Esophagus squamous epithelium (tissue), 5 donors: ENCODE data around the gene LRRC4C. TPM values are rescaled to one million over a fixed set of nuclear protein-coding genes. Genes with fewer than 3 reads are reported as not detected.

Source experiments
- DNase-seq: peaks from one replicate; lab custom pipeline; 2025; lab: John Stamatoyannopoulos, UW
- H3K27ac ChIP-seq, 4 donors: fragments of 200-600 bp; sonication (generic); one replicate each; pipeline ENCODE4 v1.5.1; 2016 to 2019; ENCODE audit warnings: mild to moderate bottlenecking in 1 of 4
- H3K27me3 ChIP-seq, 4 donors: fragments of 200-600 bp; sonication (generic); 1 replicate in 3 of 4; 2 replicates in 1 of 4; pipeline versions ENCODE4 v1.5.1 to v1.6.0; 2017 to 2021; ENCODE audit warnings: antibody characterized with exemption in 1 of 4
- H3K36me3 ChIP-seq, 3 donors: fragments of 200-600 bp; sonication (generic); one replicate each; pipeline ENCODE4 v1.5.1; 2016 to 2019
- H3K4me1 ChIP-seq, 3 donors: fragments of 200-600 bp; sonication (generic); one replicate each; pipeline ENCODE4 v1.5.1; 2017 to 2019
- H3K4me3 ChIP-seq, 4 donors: fragments of 200-600 bp; sonication (generic); 1 replicate in 3 of 4; 2 replicates in 1 of 4; pipeline ENCODE4 v1.5.1; 2016 to 2019; ENCODE audit warnings: mild to moderate bottlenecking in 2 of 4, moderate library complexity in 1 of 4
- H3K9me3 ChIP-seq, 3 donors: fragments of 200-600 bp; sonication (generic); one replicate each; pipeline ENCODE4 v1.5.1; 2016 to 2019
- CTCF ChIP-seq, 6 experiments: fragments of 450-650 bp in 4 of 6; fragments of 200-600 bp in 2 of 6; sonication (generic) in 2 of 6; IDR thresholded peaks; one replicate each; pipeline ENCODE4 v1.5.1; 2016 to 2019; ENCODE audit warnings: antibody characterized with exemption in 6 of 6, mild to moderate bottlenecking in 4 of 6, moderate library complexity in 4 of 6
- POLR2A ChIP-seq, 4 donors: fragments of 450-650 bp; IDR thresholded peaks; one replicate each; pipeline ENCODE4 v1.6.1; 2017; ENCODE audit warnings: antibody characterized with exemption in 4 of 4, mild to moderate bottlenecking in 4 of 4, moderate library complexity in 3 of 4
- WGBS, 2 donors: methylation state at CpG; one replicate each; pipeline ENCODE4 v1.1.5; 2018; 5-methylcytosine and 5-hydroxymethylcytosine counted together
- intact Hi-C: fragments of 100-400 bp; cut with DNase I; formaldehyde crosslinking; loops from one replicate; pipeline ENCODE4 v1.15.0; 2022
- total RNA-seq, 4 donors: library from RNA; depleted of rRNA; stranded (reverse); fragments of >200 nt; gene quantifications; one replicate each; pipeline ENCODE4 v1.1.0, GENCODE V29; 2016
- donor health status: DM: yes; HTN: yes; CAD: no.

The LRRC4C gene
- total RNA-seq, 4 donors from 2014 or later: 0.09 to 0.38 (median 0.30) TPM; not detected in 1

- DNase-seq: no peak
- Histone ChIP-seq H3K27ac (no peak overlapping the region), H3K4me3 (no peak overlapping the region), H3K36me3 (no peaks in the 10 kb centered on the region), H3K9me3 (no peaks in the 10 kb centered on the region), H3K4me1 (peaks cover 0 to 14% (median 0%) of the 10 kb centered on the region in 3 donors), H3K27me3 (peaks cover 0 to 21% (median 0%) of the 10 kb centered on the region in 4 donors)
- intact Hi-C loops: no loop called here
- WGBS, 2 donors: 51 to 62% methylated on average over 6 to 7 of the region's 7 CpGs
- no peak for TF ChIP-seq CTCF (IDR thresholded peaks at IDR 0.05)
- no peak for TF ChIP-seq POLR2A (IDR thresholded peaks at IDR 0.05)
Measured at GRCh38 chr11:40291741-40292140, 1167.7 kb downstream of the LRRC4C start.

GRCh38 chr11:40291329-40291728, 1168.1 kb downstream of the LRRC4C start:
- DNase-seq: no peak
- 56 to 65% methylated on average over 3 of the region's 3 CpGs for WGBS, 2 donors
- H3K4me3 ChIP-seq: no peak overlapping the region
- TF ChIP-seq CTCF (IDR thresholded peaks at IDR 0.05) (no peak), POLR2A (IDR thresholded peaks at IDR 0.05) (no peak)
- H3K27me3 ChIP-seq: peaks cover 0 to 21% (median 0%) of the 10 kb centered on the region in 4 donors
- H3K27ac ChIP-seq: no peak overlapping the region
- peaks cover 0 to 14% (median 0%) of the 10 kb centered on the region in 3 donors for H3K4me1 ChIP-seq
- intact Hi-C loops: no loop called here
- no peaks in the 10 kb centered on the region for H3K36me3 ChIP-seq
- no peaks in the 10 kb centered on the region for H3K9me3 ChIP-seq

GRCh38 chr11:40290171-40290631, 1169.3 kb downstream of the LRRC4C start:
- Histone ChIP-seq H3K4me1 (peaks cover 0 to 14% (median 0%) of the 10 kb centered on the region in 3 donors), H3K27ac (no peak overlapping the region), H3K36me3 (no peaks in the 10 kb centered on the region), H3K27me3 (peaks cover 0 to 21% (median 0%) of the 10 kb centered on the region in 4 donors), H3K4me3 (no peak overlapping the region), H3K9me3 (no peaks in the 10 kb centered on the region)
- TF ChIP-seq POLR2A (IDR thresholded peaks at IDR 0.05) (no peak), CTCF (IDR thresholded peaks at IDR 0.05) (no peak)
- 20 to 24% methylated on average over 2 of the region's 2 CpGs for WGBS, 2 donors
- no peak for DNase-seq
- intact Hi-C loops: no loop called here

GRCh38 chr11:40289370-40289769, 1170.1 kb downstream of the LRRC4C start:
- H3K36me3 ChIP-seq: no peaks in the 10 kb centered on the region
- intact Hi-C loops: no loop called here
- H3K4me3 ChIP-seq: no peak overlapping the region
- peaks cover 0 to 14% (median 0%) of the 10 kb centered on the region in 3 donors for H3K4me1 ChIP-seq
- no peak for TF ChIP-seq POLR2A (IDR thresholded peaks at IDR 0.05)
- no peak for TF ChIP-seq CTCF (IDR thresholded peaks at IDR 0.05)
- no peak overlapping the region for H3K27ac ChIP-seq
- no peak for DNase-seq
- H3K9me3 ChIP-seq: no peaks in the 10 kb centered on the region
- peaks cover 0 to 21% (median 0%) of the 10 kb centered on the region in 4 donors for H3K27me3 ChIP-seq
- 68 to 78% methylated on average over 2 of the region's 2 CpGs for WGBS, 2 donors

GRCh38 chr11:40287916-40288803, 1171.3 kb downstream of the LRRC4C start:
- DNase-seq: no peak
- TF ChIP-seq POLR2A (IDR thresholded peaks at IDR 0.05) (no peak), CTCF (IDR thresholded peaks at IDR 0.05) (no peak)
- WGBS, 2 donors: 47 to 54% methylated on average over 5 of the region's 5 CpGs
- Histone ChIP-seq H3K27me3 (peaks cover 0 to 19% (median 0%) of the 10 kb centered on the region in 4 donors), H3K4me1 (peaks cover 0 to 6% (median 0%) of the 10 kb centered on the region in 3 donors), H3K36me3 (no peaks in the 10 kb centered on the region), H3K4me3 (no peak overlapping the region), H3K9me3 (no peaks in the 10 kb centered on the region), H3K27ac (no peak overlapping the region)
- intact Hi-C loops: no loop called here
